GM23248 (cell line): Measurements from ENCODE around the gene PPP1R3F.

Experiments
- EZH2 ChIP-seq: fragments of 200-600 bp; sonication (generic); IDR thresholded peaks from 2 replicates; pipeline ENCODE4 v1.6.1; 2018; ENCODE audit warnings: antibody characterized with exemption, mild to moderate bottlenecking; ENCODE audit not compliant: insufficient read depth, poor library complexity, severe bottlenecking
- EZH2phosphoT487 ChIP-seq: fragments of 200-600 bp; sonication (generic); IDR thresholded peaks from 2 replicates; pipeline ENCODE4 v1.6.1; 2018; ENCODE audit warnings: antibody characterized with exemption, moderate library complexity, mild to moderate bottlenecking, low read depth; ENCODE audit not compliant: insufficient read depth

DNA sequence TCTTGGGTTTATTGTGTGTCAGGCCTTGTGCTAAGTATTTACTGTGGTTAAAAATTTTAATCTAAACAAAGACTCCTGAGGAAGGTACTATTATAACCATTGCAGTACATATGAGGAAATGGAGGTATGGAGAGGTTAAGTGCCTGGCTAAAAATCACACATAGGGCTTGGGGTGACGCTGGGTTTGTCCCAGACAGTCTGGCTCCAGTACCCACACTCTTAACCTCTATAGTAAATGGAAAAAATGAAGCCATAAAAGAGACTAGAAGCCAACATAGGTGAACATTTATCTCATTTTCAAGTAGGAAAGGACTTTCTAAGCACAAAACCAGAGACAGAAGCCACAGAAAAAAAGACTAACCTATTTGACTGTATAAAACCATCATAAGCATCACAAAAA, 7.0 kb upstream of the PPP1R3F start:
- TF ChIP-seq EZH2 (no peak), EZH2phosphoT487 (no peak)
